Psoas muscle (tissue), 8 donors: ENCODE measurements around the gene ZHX3. TPM values are rescaled to one million over a fixed set of nuclear protein-coding genes. Genes with fewer than 3 reads are reported as not detected.

Source experiments
- ATAC-seq, 4 donors: fragments of 200-7000 bp; cut with Tn5 transposase; one replicate each; pipeline ENCODE4 v1.9.1; 2020; ENCODE audit warnings: moderate library complexity in 3 of 4, mild to moderate bottlenecking in 2 of 4
- DNase-seq, 2 donors: peaks; one replicate each; pipeline ENCODE4 v3.0.0-alpha.2; 2020
- H3K27ac ChIP-seq: fragments of 200-600 bp; one replicate; pipeline ENCODE4 v1.8.0; 2022
- H3K27me3 ChIP-seq, 3 donors: fragments of 200-600 bp in 1 of 3; one replicate each; pipeline versions ENCODE4 v1.6.1 to v1.8.0; 2013 to 2022; ENCODE audit warnings: low read length in 2 of 3, mild to moderate bottlenecking in 2 of 3, moderate library complexity in 1 of 3; ENCODE audit not compliant: insufficient read depth in 3 of 3
- H3K36me3 ChIP-seq, 2 donors: fragments of 200-600 bp in 1 of 2; one replicate each; pipeline versions ENCODE4 v1.6.1 to v1.8.0; 2013 to 2022; ENCODE audit warnings: low read depth in 1 of 2, mild to moderate bottlenecking in 1 of 2, moderate library complexity in 1 of 2; ENCODE audit not compliant: insufficient read depth in 1 of 2
- H3K4me1 ChIP-seq: fragments of 200-600 bp; one replicate; pipeline ENCODE4 v1.8.0; 2022
- H3K4me3 ChIP-seq: fragments of 200-600 bp; one replicate; pipeline ENCODE4 v1.8.0; 2022; ENCODE audit warnings: mild to moderate bottlenecking
- H3K9me3 ChIP-seq: fragments of 200-600 bp; one replicate; pipeline ENCODE4 v1.8.0; 2022
- CTCF ChIP-seq: fragments of 200-600 bp; IDR thresholded peaks from one replicate; pipeline ENCODE4 v1.8.0; 2022; ENCODE audit warnings: antibody characterized with exemption
- WGBS, 3 donors: extraction: QIAGEN DNeasy Blood & Tissue Kit; methylation state at CpG; one replicate each; pipeline versions ENCODE4 v1.1.6 to v1.1.7; 2013; 5-methylcytosine and 5-hydroxymethylcytosine counted together
- intact Hi-C, 2 donors: fragments of 100-400 bp; cut with DNase I; formaldehyde crosslinking; loops; one replicate each; pipeline versions ENCODE4 v1.11.0 to v1.14.2; 2022
- polyA plus RNA-seq, 3 donors: library from polyadenylated mRNA; stranded (reverse); fragments of 200-250 nt; gene quantifications; one replicate each; pipeline ENCODE4 v1.2.3, GENCODE V29; 2013
- total RNA-seq, 4 donors: library from RNA; stranded (reverse); fragmentation: NEBNext Ultra II Directional in 2 of 4; extraction: Animal tissue kit (Norgen Biotek cat#: 25700) in 2 of 4; gene quantifications; one replicate each; pipeline versions ENCODE4 v1.2.1 to v1.2.4, GENCODE V29; 2021 to 2023
- donor health status: healthy with polysubstance abuse.
- donor health status: DM: no; HTN: no; CAD: no; lungs with moderate emphysema.
- donor health status: Bipolar disorder and iron deficiency.
- donor health status: healthy.
- donor health status: DM: yes; HTN: yes; CAD: no.
- donor health status: DM: no; HTN: no; CAD: no.
- donor health status: DM: no; HTN: no; CAD: no.
- donor health status: DM: yes; HTN: yes; CAD: no.

ZHX3 gene
- total and polyA plus RNA-seq, 7 donors: 7.0 to 47.7 (median 39.6) TPM

GRCh38 chr20:41278936-41279335, 38.6 kb downstream of the ZHX3 start:
- no peaks in the 10 kb centered on the region for H3K36me3 ChIP-seq
- intact Hi-C loops: no loop called here
- no peak overlapping the region for H3K27ac ChIP-seq
- H3K4me3 ChIP-seq: no peak overlapping the region
- WGBS, 3 donors: 79 to 83% (median 81%) methylated on average over 5 of the region's 5 CpGs
- H3K4me1 ChIP-seq: peaks cover 34% of the 10 kb centered on the region
- ATAC-seq (no peak), DNase-seq (no peak)
- no peaks in the 10 kb centered on the region for H3K27me3 ChIP-seq
- TF ChIP-seq CTCF: no peak
- H3K9me3 ChIP-seq: no peaks in the 10 kb centered on the region

- intact Hi-C loops: no loop called here
- peaks cover 42% of the 10 kb centered on the region for H3K4me1 ChIP-seq
- 92 to 97% (median 95%) methylated on average over 3 of the region's 3 CpGs for WGBS, 3 donors
- H3K9me3 ChIP-seq: no peaks in the 10 kb centered on the region
- no peaks in the 10 kb centered on the region for H3K27me3 ChIP-seq
- no peak overlapping the region for H3K4me3 ChIP-seq
- H3K27ac ChIP-seq: no peak overlapping the region
- TF ChIP-seq CTCF: no peak
- DNase-seq: no peak
- no peaks in the 10 kb centered on the region for H3K36me3 ChIP-seq
- ATAC-seq: no peak
Measured at GRCh38 chr20:41277049-41277448, 40.5 kb downstream of the ZHX3 start.

GRCh38 chr20:41276317-41276751, 41.2 kb downstream of the ZHX3 start:
- Histone ChIP-seq H3K4me1 (peaks cover 42% of the 10 kb centered on the region), H3K27ac (peak overlapping the region; percentile 46), H3K36me3 (no peaks in the 10 kb centered on the region), H3K9me3 (no peaks in the 10 kb centered on the region), H3K4me3 (peak overlapping the region; percentile 28), H3K27me3 (no peaks in the 10 kb centered on the region)
- ATAC-seq: no peak
- WGBS, 3 donors: 51 to 58% (median 57%) methylated on average over 9 of the region's 9 CpGs
- intact Hi-C loops: no loop called here
- peak in 1 of 2 donors; percentile 23 for DNase-seq
- TF ChIP-seq CTCF: no peak

GRCh38 chr20:41275301-41275731, 42.2 kb downstream of the ZHX3 start:
- WGBS, 3 donors: 66 to 84% (median 67%) methylated on average over 4 of the region's 4 CpGs
- Histone ChIP-seq H3K27ac (peak overlapping the region; percentile 46), H3K27me3 (no peaks in the 10 kb centered on the region), H3K4me1 (peaks cover 39% of the 10 kb centered on the region), H3K36me3 (no peaks in the 10 kb centered on the region), H3K9me3 (no peaks in the 10 kb centered on the region), H3K4me3 (no peak overlapping the region)
- intact Hi-C loops: no loop called here
- no peak for TF ChIP-seq CTCF
- ATAC-seq (peak in 2 of 4 donors; percentile 40 to 48), DNase-seq (no peak)

- intact Hi-C loops: no loop called here
- H3K36me3 ChIP-seq: no peaks in the 10 kb centered on the region
- ATAC-seq: no peak
- H3K27me3 ChIP-seq: no peaks in the 10 kb centered on the region
- TF ChIP-seq CTCF: no peak
- WGBS, 3 donors: 30 to 44% (median 36%) methylated on average over 5 of the region's 5 CpGs
- H3K9me3 ChIP-seq: no peaks in the 10 kb centered on the region
- peaks cover 29% of the 10 kb centered on the region for H3K4me1 ChIP-seq
- no peak for DNase-seq
- peak overlapping the region; percentile 11 for H3K27ac ChIP-seq
- H3K4me3 ChIP-seq: no peak overlapping the region
Measured at GRCh38 chr20:41274152-41274551, 43.4 kb downstream of the ZHX3 start.
